ENCODE measurements around the gene SLC10A2. TPM values are rescaled to one million over a fixed set of nuclear protein-coding genes. Genes with fewer than 3 reads are reported as not detected.

SLC10A2 gene
- total RNA-seq, 1 donor from 2014 or later: not detected

DNA sequence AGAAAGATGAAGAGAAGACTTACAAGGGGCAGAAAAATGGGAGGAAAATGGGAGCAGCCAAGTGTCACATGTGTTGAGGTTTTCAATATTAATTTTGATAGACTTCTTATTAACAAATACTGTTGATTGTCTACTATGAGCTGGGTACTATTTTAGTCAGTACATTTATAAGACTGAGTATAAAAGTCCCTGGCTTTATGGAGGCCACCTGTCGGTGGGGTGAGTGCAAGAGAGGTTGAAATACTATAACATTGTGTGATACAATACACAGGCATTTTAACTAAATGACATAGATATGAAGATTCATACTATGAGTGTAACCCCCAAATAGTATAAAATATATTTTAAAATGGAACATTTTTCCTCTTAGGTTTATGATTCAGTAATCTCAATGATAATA lies 29.9 kb downstream of the SLC10A2 start:
- no peaks in the 10 kb centered on the region for H3K27me3 Mint-ChIP-seq (ENCODE audit: low read depth)
- no peaks in the 10 kb centered on the region for H3K4me1 Mint-ChIP-seq (ENCODE audit: low read depth)
- no peaks in the 10 kb centered on the region for H3K36me3 Mint-ChIP-seq (ENCODE audit: low read depth)
- DNase-seq (ENCODE audit: low spot score): no peak
- H3K27ac Mint-ChIP-seq: no peak overlapping the region
- no peaks in the 10 kb centered on the region for H3K9me3 Mint-ChIP-seq
- intact Hi-C loops (cut with micrococcal nuclease): no loop called here
- H3K4me3 Mint-ChIP-seq (ENCODE audit: low read depth): no peak overlapping the region

DNA sequence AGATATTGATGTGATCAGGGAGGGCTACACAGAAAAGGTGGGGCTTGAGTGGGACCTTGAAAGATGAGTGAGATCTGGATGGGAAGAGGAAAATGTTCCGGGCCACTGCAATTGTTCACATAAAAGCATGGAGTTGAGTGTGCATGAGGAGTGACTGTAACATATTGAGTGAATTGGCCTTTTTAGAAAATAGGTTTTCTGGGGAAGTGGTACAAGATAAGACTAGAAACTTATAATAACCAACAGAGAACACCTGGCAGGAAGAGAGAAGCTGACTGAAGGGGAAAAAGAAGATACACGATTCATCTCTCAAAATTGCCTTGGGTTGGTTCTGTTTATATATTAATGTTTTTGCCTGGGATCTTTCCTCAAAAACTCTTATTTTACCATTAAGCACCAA lies 32.2 kb downstream of the SLC10A2 start:
- Mint-ChIP-seq H3K27ac (no peak overlapping the region), H3K4me3 (ENCODE audit: low read depth) (no peak overlapping the region), H3K27me3 (ENCODE audit: low read depth) (no peaks in the 10 kb centered on the region)

DNA sequence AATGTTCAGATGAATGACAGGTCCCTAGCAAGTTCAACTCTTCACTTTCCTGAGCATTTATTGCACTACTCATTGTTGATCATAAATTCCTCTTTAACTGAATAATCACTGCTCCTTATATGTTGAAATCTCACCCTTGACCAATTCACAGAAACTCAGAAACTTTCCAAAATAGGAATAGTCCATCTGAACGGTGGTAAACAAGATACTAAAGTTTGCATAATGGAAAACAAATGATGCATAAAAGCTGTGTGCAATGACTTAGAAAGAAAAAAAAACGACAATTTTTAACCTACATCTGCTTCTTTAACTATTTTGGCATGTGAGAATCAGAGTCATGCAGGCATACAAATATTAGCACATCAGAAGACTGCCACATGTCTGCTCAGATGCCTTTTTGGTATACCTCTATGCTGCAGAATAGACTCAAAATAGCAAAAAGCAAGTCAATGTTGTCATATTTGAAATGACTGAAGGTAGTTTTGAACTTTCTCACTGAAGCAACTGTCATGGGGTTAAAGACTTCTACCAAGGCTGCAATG lies 34.8 kb downstream of the SLC10A2 start:
- H3K4me3 Mint-ChIP-seq (ENCODE audit: low read depth): no peak overlapping the region
- peaks cover 9% of the 10 kb centered on the region for H3K9me3 Mint-ChIP-seq
- intact Hi-C loops (cut with micrococcal nuclease): no loop called here
- no peaks in the 10 kb centered on the region for H3K4me1 Mint-ChIP-seq (ENCODE audit: low read depth)
- H3K36me3 Mint-ChIP-seq (ENCODE audit: low read depth): no peaks in the 10 kb centered on the region
- H3K27me3 Mint-ChIP-seq (ENCODE audit: low read depth): no peaks in the 10 kb centered on the region
- no peak overlapping the region for H3K27ac Mint-ChIP-seq
- no peak for DNase-seq (ENCODE audit: low spot score)

More for the DNA sequence above, 32.2 kb downstream of the SLC10A2 start:
- Mint-ChIP-seq H3K36me3 (ENCODE audit: low read depth) (no peaks in the 10 kb centered on the region), H3K9me3 (no peaks in the 10 kb centered on the region), H3K4me1 (ENCODE audit: low read depth) (no peaks in the 10 kb centered on the region)
- DNase-seq (ENCODE audit: low spot score): no peak
- intact Hi-C loops (cut with micrococcal nuclease): no loop called here

DNA sequence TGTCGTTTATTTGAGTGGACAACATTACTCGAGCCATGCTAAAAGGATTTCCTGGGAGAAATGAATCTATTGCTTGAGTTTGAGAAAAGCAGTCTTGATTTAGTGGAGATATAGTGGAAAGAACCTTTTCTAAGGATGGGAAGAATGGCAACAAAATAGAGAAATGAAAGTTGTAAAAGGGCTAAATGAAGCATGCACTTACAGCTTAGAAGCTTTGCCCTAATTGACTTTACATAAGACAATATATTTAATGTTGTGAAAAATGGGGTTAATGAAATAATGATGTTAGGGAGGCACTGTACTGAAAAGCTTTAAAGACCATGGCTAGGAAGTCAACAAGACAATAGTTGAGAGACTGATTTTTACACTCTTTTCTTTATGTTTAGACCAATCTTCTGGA lies 35.4 kb downstream of the SLC10A2 start:
- Mint-ChIP-seq H3K27ac (no peak overlapping the region), H3K36me3 (ENCODE audit: low read depth) (no peaks in the 10 kb centered on the region), H3K27me3 (ENCODE audit: low read depth) (no peaks in the 10 kb centered on the region), H3K4me1 (ENCODE audit: low read depth) (no peaks in the 10 kb centered on the region), H3K9me3 (peaks cover 12% of the 10 kb centered on the region), H3K4me3 (ENCODE audit: low read depth) (no peak overlapping the region)
- intact Hi-C loops (cut with micrococcal nuclease): no loop called here
- DNase-seq (ENCODE audit: low spot score): no peak

DNA sequence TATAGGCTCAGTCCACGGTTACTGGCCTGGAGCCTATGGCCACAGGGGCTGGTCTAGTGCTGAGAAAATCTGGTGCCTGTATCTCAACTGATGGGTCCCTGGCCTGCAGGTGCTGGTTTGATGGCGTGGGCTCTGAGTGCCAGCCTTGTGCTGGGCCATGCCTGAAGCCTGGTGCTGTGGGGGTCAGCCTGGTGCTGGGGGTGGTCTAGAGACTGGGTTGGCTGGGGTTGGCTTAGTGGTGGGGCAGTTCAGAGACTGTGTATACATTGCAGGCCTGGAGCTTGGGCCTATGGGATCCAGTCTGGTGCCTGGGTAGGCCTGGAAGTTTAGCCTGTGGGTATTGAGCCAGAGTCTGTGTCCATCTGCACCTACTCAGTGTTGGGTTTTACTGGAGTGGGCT lies 36.4 kb downstream of the SLC10A2 start:
- Mint-ChIP-seq H3K4me3 (ENCODE audit: low read depth) (no peak overlapping the region), H3K9me3 (peaks cover 16% of the 10 kb centered on the region), H3K36me3 (ENCODE audit: low read depth) (no peaks in the 10 kb centered on the region), H3K4me1 (ENCODE audit: low read depth) (no peaks in the 10 kb centered on the region), H3K27ac (no peak overlapping the region), H3K27me3 (ENCODE audit: low read depth) (no peaks in the 10 kb centered on the region)
- no peak for DNase-seq (ENCODE audit: low spot score)
- intact Hi-C loops (cut with micrococcal nuclease): no loop called here

DNA sequence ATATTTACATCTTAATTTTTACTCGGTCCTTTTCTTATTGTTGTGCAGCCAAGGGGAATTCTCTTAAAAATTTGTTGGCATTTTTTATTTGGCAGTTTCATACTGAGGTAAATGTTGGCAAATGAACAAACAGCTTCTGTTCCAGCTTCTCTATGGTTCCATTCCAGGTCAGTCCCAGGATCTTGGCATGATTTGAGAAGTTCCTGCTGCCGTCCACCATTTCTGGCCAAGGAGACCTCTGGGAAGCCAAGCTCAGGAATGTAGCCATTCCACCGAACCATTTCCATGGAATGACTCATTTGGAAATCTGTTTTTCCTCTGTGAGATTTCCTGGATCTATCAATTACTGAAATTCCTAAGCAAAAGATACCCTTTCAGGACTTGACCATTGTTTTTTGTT lies 43.9 kb downstream of the SLC10A2 start:
- Mint-ChIP-seq H3K36me3 (ENCODE audit: low read depth) (no peaks in the 10 kb centered on the region), H3K4me1 (ENCODE audit: low read depth) (no peaks in the 10 kb centered on the region), H3K4me3 (ENCODE audit: low read depth) (no peak overlapping the region), H3K27me3 (ENCODE audit: low read depth) (no peaks in the 10 kb centered on the region), H3K27ac (no peak overlapping the region), H3K9me3 (peaks cover 16% of the 10 kb centered on the region)
- intact Hi-C loops (cut with micrococcal nuclease): no loop called here
- no peak for DNase-seq (ENCODE audit: low spot score)

DNA sequence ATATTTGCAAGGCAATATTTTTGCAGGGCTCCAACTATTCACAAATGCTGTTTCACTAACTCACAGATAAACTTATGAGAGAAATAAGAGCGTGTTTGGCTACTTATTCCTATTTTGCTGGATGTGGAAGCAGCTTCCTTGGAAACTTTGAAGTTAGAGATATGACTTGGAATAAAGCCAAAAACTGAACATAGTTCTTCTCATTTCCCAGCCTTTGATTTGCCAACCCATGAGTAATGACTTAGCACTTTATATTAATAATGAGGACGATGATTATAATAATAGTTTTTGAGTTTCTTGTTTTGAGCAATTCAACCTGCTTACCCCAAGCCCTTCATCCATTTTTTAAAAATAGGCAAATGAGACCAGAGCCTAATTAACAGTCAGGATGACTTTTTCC lies 47.7 kb downstream of the SLC10A2 start:
- Mint-ChIP-seq H3K27me3 (ENCODE audit: low read depth) (no peaks in the 10 kb centered on the region), H3K4me3 (ENCODE audit: low read depth) (no peak overlapping the region), H3K4me1 (ENCODE audit: low read depth) (no peaks in the 10 kb centered on the region), H3K36me3 (ENCODE audit: low read depth) (no peaks in the 10 kb centered on the region), H3K9me3 (no peaks in the 10 kb centered on the region), H3K27ac (no peak overlapping the region)
- DNase-seq (ENCODE audit: low spot score): no peak
- intact Hi-C loops (cut with micrococcal nuclease): no loop called here

DNA sequence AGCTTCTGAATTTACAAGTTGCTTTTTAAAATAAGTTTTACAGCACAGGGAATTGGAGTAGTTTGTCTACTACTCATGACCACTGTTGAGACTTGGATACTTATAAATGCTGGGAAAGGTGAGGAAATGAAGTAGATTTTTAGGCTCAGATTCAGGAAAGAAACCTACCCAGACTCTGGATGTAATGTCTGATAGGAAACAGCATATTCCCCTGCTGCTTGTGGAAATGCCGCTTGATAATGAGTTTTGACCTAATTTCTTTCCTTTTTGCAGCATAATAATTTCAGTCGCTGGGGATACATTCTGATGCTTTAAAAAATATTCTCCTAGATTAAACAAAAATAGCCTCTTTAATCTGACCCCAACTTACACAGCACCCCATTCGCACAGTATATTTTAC lies 53.6 kb downstream of the SLC10A2 start:
- no peaks in the 10 kb centered on the region for H3K27me3 Mint-ChIP-seq (ENCODE audit: low read depth)
- no peak for DNase-seq (ENCODE audit: low spot score)
- H3K4me1 Mint-ChIP-seq (ENCODE audit: low read depth): no peaks in the 10 kb centered on the region
- intact Hi-C loops (cut with micrococcal nuclease): no loop called here
- no peak overlapping the region for H3K27ac Mint-ChIP-seq
- no peaks in the 10 kb centered on the region for H3K36me3 Mint-ChIP-seq (ENCODE audit: low read depth)
- no peaks in the 10 kb centered on the region for H3K9me3 Mint-ChIP-seq
- no peak overlapping the region for H3K4me3 Mint-ChIP-seq (ENCODE audit: low read depth)

DNA sequence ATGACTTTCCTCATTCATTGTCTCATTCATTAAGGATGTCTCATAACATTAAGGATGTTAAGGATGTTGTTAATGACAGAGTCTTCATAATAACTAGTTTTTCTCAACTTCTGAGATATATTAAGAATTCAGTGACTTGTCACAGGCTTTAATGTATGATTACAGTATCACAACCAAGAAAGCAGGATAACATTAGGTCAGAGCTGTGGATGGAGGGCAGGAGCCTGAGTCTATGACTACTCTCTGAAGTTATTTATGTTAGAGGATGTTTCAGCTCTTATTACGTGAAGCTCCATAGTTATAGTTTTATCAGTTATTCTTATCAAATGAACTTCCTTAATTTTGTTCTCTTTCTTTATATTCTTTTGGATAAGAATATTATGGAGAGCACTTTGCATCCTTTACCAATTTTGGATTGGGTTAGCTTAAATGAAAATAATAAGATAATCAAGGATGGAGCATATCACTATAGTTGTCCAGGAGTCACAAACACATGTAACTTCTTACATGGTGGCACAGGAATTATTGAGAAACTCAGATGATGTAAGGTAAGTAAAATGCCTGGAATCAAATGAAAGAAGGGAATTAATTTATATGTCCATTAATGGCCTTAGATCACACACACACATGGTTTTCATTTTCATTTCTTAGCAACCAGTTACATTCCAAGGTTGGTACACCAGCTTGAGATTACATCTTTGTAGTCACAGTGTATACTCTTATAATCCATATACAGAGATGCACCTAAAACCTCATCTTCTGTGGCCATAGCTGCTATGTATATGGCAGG lies 57.0 kb downstream of the SLC10A2 start:
- intact Hi-C loops (cut with micrococcal nuclease): no loop called here
- Mint-ChIP-seq H3K4me1 (ENCODE audit: low read depth) (no peaks in the 10 kb centered on the region), H3K27ac (no peak overlapping the region), H3K9me3 (no peaks in the 10 kb centered on the region), H3K36me3 (ENCODE audit: low read depth) (no peaks in the 10 kb centered on the region), H3K27me3 (ENCODE audit: low read depth) (no peaks in the 10 kb centered on the region), H3K4me3 (ENCODE audit: low read depth) (no peak overlapping the region)
- no peak for DNase-seq (ENCODE audit: low spot score)

DNA sequence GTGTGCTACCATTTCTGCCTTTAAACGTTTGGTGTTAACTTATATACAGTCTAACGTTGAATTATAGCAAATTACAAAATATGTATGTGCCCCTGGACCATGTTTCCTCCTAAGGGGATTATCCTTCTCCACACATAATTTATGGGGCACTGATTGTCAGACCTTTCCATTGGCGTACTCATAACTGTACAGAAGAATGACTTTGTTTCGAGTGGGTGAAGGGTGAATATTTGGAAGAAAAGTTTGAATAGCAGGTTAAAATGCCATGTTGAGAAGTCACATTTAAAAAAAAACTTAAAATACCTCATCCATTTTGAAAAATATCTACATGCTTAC lies 58.8 kb downstream of the SLC10A2 start:
- intact Hi-C loops (cut with micrococcal nuclease): no loop called here
- Mint-ChIP-seq H3K9me3 (no peaks in the 10 kb centered on the region), H3K27ac (no peak overlapping the region), H3K4me1 (ENCODE audit: low read depth) (no peaks in the 10 kb centered on the region), H3K36me3 (ENCODE audit: low read depth) (no peaks in the 10 kb centered on the region), H3K27me3 (ENCODE audit: low read depth) (no peaks in the 10 kb centered on the region), H3K4me3 (ENCODE audit: low read depth) (no peak overlapping the region)
- no peak for DNase-seq (ENCODE audit: low spot score)

DNA sequence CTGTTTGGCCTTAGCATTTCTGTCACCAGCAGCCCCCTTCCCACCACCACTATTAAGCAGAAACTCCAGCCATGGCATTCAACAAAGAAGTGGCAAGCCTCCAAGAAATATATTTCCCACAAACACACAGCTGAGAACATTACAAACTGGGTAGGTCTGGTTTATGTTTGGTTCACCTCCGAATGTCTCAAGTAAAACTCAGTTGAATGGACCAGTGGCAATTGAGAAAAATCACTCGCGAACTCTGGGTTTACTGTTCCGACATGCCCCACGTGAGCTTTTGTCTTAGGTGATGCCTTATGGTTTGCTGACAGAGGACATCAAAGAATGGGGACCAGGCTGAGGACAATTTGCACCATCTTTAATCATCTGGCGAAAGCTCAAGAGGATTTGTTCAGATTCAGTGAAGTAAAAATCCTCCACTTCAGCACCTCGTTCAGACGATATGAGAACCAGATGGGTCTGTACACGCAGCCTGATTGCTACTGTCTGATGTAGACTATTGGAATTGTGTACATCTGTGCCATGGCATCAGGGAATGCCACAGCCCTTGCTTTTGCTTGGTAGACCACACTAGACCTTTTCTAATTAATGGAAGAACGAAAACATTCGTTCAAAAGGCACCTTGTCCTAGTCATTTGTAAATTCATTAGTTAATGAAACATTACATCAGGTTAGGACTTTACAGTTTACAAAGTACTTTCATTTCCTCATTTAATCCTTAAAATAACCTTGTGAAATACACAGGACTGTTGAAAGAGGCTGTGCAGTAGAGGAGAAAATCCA lies 59.4 kb downstream of the SLC10A2 start:
- no peak for DNase-seq (ENCODE audit: low spot score)
- Mint-ChIP-seq H3K27ac (no peak overlapping the region), H3K4me1 (ENCODE audit: low read depth) (no peaks in the 10 kb centered on the region), H3K36me3 (ENCODE audit: low read depth) (no peaks in the 10 kb centered on the region), H3K4me3 (ENCODE audit: low read depth) (no peak overlapping the region), H3K9me3 (no peaks in the 10 kb centered on the region), H3K27me3 (ENCODE audit: low read depth) (no peaks in the 10 kb centered on the region)
- intact Hi-C loops (cut with micrococcal nuclease): no loop called here

DNA sequence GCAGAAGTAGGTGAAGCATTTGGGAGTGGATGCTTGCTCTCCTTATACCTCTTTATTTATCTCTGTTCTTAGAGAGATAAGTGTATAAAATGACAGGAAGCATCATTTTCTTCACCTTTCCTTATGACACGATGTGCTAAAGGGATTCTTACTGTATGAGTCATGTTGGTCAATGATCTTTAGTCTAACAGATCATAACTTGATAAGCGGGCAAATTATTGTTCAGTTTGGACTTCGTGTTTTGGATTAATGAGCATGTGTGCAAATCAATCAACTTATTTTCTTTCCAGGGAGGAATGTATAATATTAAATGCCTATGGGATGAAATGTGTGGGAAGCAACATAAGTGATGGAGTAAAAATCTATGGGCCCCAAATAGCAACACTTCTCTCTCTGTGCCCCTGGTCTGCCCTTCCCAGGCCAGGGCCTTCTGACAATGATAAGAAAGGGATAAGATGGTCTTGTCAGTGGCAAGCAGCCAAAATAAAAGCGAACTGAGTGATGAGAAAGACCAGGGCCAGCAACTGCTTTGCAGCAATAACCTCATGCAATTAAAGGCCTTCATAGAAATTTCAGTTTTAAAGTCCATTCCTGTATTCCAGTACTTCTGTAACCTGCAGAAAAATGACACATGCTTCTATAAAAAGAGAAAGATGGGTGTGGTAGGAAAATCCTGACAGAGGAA lies 61.4 kb downstream of the SLC10A2 start:
- no peaks in the 10 kb centered on the region for H3K9me3 Mint-ChIP-seq
- H3K4me3 Mint-ChIP-seq (ENCODE audit: low read depth): no peak overlapping the region
- no peaks in the 10 kb centered on the region for H3K36me3 Mint-ChIP-seq (ENCODE audit: low read depth)
- intact Hi-C loops (cut with micrococcal nuclease): no loop called here
- no peaks in the 10 kb centered on the region for H3K27me3 Mint-ChIP-seq (ENCODE audit: low read depth)
- no peak for DNase-seq (ENCODE audit: low spot score)
- H3K27ac Mint-ChIP-seq: no peak overlapping the region
- H3K4me1 Mint-ChIP-seq (ENCODE audit: low read depth): no peaks in the 10 kb centered on the region

DNA sequence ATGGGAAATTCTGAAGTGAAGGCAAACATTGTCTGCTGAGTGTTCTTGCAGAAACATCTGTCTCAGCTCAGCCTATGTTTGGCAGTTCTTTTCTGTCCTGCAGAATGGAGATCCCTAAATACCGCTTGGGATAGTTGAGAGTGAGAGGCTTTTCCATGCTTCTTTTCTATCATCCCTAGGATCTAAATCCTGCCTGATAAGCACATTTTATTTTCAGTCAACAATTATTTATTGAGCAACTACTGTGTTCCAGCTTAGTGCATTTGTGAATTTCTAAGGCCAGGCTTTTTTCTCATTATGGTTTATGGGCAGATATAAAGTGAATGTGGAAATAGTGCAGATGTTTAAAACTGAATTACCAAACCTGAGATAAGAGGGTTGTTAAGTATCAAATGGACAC lies 62.6 kb downstream of the SLC10A2 start:
- no peak overlapping the region for H3K27ac Mint-ChIP-seq
- no peak for DNase-seq (ENCODE audit: low spot score)
- intact Hi-C loops (cut with micrococcal nuclease): no loop called here
- no peaks in the 10 kb centered on the region for H3K9me3 Mint-ChIP-seq
- no peak overlapping the region for H3K4me3 Mint-ChIP-seq (ENCODE audit: low read depth)
- H3K4me1 Mint-ChIP-seq (ENCODE audit: low read depth): no peaks in the 10 kb centered on the region
- no peaks in the 10 kb centered on the region for H3K36me3 Mint-ChIP-seq (ENCODE audit: low read depth)
- no peaks in the 10 kb centered on the region for H3K27me3 Mint-ChIP-seq (ENCODE audit: low read depth)
